ENCODE results near the gene PMAIP1.

PMAIP1 gene

DNA sequence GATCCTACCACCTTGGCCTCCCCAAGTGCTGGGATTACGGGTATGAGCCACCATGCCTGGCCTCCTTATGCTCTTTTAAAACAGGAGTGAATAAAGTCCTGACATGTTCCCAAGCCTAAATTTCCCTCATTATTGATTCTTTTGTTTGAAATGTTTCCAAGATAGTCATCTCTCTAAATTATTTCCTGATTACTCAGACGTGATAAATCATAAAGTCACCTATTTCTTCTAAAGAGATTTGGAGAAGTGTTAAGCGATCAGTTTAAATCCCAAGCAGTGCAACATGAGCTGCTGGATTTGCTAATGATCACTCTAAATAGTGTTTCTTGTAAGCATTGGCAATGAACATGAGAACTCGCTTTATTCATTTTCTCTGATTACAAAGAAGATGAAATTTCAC is 51.8 kb downstream of the PMAIP1 start:
- DNase-seq (ENCODE audit: extremely low spot score) = no peak
- TF ChIP-seq, protein P1, sequence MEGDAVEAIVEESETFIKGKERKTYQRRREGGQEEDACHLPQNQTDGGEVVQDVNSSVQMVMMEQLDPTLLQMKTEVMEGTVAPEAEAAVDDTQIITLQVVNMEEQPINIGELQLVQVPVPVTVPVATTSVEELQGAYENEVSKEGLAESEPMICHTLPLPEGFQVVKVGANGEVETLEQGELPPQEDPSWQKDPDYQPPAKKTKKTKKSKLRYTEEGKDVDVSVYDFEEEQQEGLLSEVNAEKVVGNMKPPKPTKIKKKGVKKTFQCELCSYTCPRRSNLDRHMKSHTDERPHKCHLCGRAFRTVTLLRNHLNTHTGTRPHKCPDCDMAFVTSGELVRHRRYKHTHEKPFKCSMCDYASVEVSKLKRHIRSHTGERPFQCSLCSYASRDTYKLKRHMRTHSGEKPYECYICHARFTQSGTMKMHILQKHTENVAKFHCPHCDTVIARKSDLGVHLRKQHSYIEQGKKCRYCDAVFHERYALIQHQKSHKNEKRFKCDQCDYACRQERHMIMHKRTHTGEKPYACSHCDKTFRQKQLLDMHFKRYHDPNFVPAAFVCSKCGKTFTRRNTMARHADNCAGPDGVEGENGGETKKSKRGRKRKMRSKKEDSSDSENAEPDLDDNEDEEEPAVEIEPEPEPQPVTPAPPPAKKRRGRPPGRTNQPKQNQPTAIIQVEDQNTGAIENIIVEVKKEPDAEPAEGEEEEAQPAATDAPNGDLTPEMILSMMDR (IDR thresholded peaks at IDR 0.05; ENCODE audit: control extremely low read depth, extremely low read depth, low read depth, missing control alignments) = no peak
- ChIA-PET CTCF (interaction anchor here (0.6 to 1.9 kb wide), 2 partner anchors 9 to 128 kb away, joined by 3 to 6 read pairs; no protein-coding TSS in a partner anchor), POLR2A (interaction anchor here (0.6 kb wide), 1 partner anchor 16 kb away, joined by 4 read pairs; no protein-coding TSS in a partner anchor)

DNA sequence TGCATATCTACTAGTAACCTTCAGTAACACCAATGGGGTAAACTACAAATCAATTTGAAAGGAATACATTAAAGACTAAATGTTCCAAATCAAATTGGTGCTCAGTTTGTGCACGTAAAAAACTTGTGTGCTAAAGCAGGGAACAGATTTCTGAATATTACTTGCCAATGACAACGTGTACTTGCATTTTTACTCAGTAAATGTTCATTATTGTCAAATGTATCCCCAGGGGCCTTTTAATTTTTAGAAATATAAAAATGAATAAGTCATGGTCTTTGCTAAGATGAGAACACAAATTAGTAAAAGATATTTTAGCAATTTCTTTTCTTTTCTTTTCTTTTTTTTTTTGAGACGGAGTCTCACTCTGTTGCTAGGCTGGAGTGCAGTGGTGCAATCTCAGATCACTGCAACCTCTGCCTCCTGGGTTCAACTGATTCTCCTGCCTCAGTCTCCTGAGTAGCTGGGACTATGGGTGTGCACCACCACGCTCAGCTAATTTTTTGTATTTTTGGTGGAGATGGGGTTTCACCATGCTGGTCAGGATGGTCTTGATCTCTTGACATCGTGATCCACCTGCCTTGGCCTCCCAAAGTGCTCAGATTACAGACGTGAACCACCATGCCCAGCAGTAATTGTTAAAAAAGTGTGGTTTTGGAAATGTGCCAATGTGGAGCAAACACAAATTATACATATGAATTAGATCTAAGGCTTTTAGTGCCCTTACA is 52.6 kb downstream of the PMAIP1 start:
- CTCF ChIA-PET = interaction anchor here (1.0 to 3.8 kb wide), 6 partner anchors 11 to 105 kb away, joined by 3 to 26 read pairs (median 6); no protein-coding TSS in a partner anchor
- POLR2A ChIA-PET = interaction anchor here (0.6 to 3.1 kb wide), 4 partner anchors 15 to 52 kb away, joined by 4 to 24 read pairs (median 10); partner anchors contain the start of gene PMAIP1
- TF ChIP-seq, protein P1 (IDR thresholded peaks at IDR 0.05; ENCODE audit: control extremely low read depth, extremely low read depth, low read depth, missing control alignments) = no peak
- DNase-seq (ENCODE audit: extremely low spot score) = no peak

Measured in GM10248 (cell line).